Measurements from ENCODE around the gene CYBRD1.
A peak's percentile ranks its signal among the peaks of the same experiment; 100 is the strongest.

The CYBRD1 gene

DNA sequence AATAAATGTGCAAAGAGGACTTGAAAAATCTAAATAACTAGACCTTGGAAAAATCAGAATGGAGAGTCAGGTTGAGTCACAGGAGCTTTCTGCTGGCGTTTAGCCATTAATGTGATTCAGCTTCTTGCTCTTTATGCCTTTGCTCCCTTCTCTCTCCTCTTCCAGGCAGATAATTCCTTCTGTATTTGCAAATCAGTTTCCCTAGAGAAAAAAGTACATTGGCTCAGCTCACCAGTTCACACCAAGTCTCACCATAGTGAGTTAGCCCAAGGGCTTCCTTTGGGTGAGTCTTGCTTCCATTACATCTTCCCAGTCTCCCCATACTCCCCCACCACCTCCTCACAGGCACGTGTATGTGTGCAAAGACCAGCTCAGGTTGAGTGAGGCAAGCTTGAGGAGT is 73.6 kb downstream of the CYBRD1 start:
- Mint-ChIP-seq H3K9me3 (peaks cover 0 to 3% of the 10 kb centered on the region in 2 donors), H3K4me1 (no peaks in the 10 kb centered on the region), H3K4me3 (no peak overlapping the region), H3K27me3 (peaks cover 11% of the 10 kb centered on the region), H3K27ac (peak overlapping the region in 1 of 2 donors; percentile 8)
- DNase-seq (no peak), ATAC-seq (no peak)

DNA sequence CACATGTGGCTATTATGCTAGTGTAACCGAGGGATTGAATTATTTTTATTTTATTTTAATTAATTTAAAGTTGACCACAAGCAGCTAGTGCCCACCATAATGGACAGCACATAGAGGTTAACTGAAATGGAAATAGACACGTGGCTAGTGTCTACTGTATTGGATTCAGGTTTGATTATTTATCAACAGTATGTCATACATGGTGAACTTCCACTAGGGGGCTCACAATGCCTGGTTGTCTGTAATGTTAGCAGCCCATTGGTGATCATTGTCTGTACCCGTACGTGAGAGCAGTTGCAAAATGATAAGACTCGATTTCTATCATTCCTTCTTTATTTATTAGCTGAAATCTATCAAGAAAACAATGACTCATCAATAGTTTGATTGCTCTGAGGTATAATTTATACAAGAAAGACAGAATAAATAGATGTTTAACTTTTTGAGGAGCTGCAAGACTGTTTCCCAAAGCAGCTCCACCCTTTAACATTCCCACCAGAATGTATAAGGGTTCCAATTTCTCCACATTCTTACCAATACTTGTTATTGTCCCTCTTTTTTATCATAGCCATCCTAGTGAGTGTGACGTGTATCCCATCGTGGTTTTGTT is 76.5 kb downstream of the CYBRD1 start:
- ATAC-seq: peak; percentile 99
- H3K4me1 Mint-ChIP-seq: no peaks in the 10 kb centered on the region

DNA sequence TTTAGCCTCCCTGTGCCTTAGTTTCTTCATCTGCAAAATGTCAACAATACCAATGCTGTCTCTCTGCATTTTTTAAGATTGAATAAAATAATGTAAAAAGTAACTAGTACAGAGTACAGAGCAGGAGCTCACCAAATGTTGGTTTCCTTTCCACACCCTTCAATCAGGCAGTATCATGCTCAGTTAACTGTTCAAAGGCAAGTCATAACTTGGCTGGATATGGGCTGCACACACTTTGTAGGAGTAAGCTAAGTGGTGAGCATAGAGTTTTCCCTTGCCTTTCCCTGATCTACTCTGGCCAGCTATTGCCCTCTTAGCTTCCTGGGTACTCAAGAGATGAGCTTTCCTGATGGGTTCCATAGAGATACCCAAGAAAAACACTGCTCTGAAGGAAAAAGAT is 77.9 kb downstream of the CYBRD1 start:
- no peak for ATAC-seq
- H3K4me1 Mint-ChIP-seq: no peaks in the 10 kb centered on the region

More for the DNA sequence above, 76.5 kb downstream of the CYBRD1 start:
- Mint-ChIP-seq H3K27ac (no peak overlapping the region), H3K9me3 (no peaks in the 10 kb centered on the region), H3K4me3 (no peak overlapping the region), H3K27me3 (peaks cover 21% of the 10 kb centered on the region)
- peak; percentile 35 to 50 for DNase-seq

DNA sequence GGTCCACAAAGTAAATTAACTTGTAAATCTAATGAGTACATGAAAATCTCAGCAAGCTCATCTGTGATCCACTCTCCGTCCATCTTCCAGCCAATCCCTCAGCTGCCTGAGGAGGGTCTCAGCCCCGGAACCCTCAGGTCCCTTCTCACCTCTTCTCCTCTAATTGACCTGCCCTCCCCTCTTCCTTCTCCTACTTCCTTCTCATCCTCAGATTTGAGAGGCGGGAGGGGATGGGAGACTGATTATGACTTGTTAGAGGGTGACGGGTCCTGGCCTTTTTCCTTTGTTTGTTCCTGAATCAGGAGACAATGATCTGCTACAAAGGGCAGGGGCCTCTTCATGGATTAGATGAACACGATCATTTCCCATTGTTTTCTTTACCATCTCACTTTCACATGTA is 80.1 kb downstream of the CYBRD1 start:
- no peaks in the 10 kb centered on the region for H3K9me3 Mint-ChIP-seq
- DNase-seq (no peak), ATAC-seq (no peak)
- H3K4me3 Mint-ChIP-seq: no peak overlapping the region
- no peaks in the 10 kb centered on the region for H3K4me1 Mint-ChIP-seq
- peaks cover 31% of the 10 kb centered on the region for H3K27me3 Mint-ChIP-seq
- H3K27ac Mint-ChIP-seq: no peak overlapping the region

More for the DNA sequence above, 77.9 kb downstream of the CYBRD1 start:
- Mint-ChIP-seq H3K27me3 (peaks cover 21% of the 10 kb centered on the region), H3K9me3 (no peaks in the 10 kb centered on the region), H3K27ac (no peak overlapping the region), H3K4me3 (no peak overlapping the region)
- DNase-seq: no peak

All from stimulated activated naive CD8-positive, alpha-beta T cell treated with anti-CD3 and anti-CD28 coated beads, Interleukin-15, amount 100 ng/mL, for 72 hours (primary cell).